H1 (cell line): ENCODE results near the gene RTN4RL1. TPM values are rescaled to one million over a fixed set of nuclear protein-coding genes. Genes with fewer than 3 reads are reported as not detected.

ENCODE experiments used
- CTCF ChIA-PET: fragments of 300-600 bp; sonication (Branson Sonifier 250); formaldehyde crosslinking; loops from one replicate; lab custom pipeline; 2021; ENCODE audit not compliant: partially characterized antibody; lab: Charles Lee
- POLR2A ChIA-PET: fragments of 300-600 bp; sonication (Branson Sonifier 250); formaldehyde crosslinking; loops from one replicate; lab custom pipeline; 2021; ENCODE audit warnings: inconsistent platforms; ENCODE audit not compliant: partially characterized antibody; lab: Charles Lee
- DNase-seq, 2 experiments: peaks; one replicate each; pipeline versions ENCODE4 v3.0.0 to v3.0.0-alpha.2; 2010 to 2022; ENCODE audit warnings: low spot score in 2 of 2, low read depth in 1 of 2, mixed read lengths in 1 of 2
- FAIRE-seq: peaks from 2 replicates; lab custom pipeline; 2011; peaks lifted over from hg19 to GRCh38; lab: Jason Lieb, UNC
- H2AFZ ChIP-seq: 2 replicates; pipeline ENCODE4 v1.8.1; 2012; ENCODE audit warnings: low read length, inconsistent platforms
- H2AK5ac ChIP-seq: 2 replicates; pipeline ENCODE4 v1.6.1; 2013; ENCODE audit warnings: low read depth, low read length
- H2BK120ac ChIP-seq: replicated peaks from 2 replicates; pipeline ENCODE3; 2013; ENCODE audit warnings: low read depth, low read length, inconsistent platforms
- H2BK12ac ChIP-seq: 2 replicates; pipeline ENCODE4 v1.6.1; 2013; ENCODE audit warnings: low read depth, low read length
- H2BK15ac ChIP-seq: 2 replicates; pipeline ENCODE4 v1.6.1; 2013; ENCODE audit warnings: low read length
- H2BK20ac ChIP-seq: 2 replicates; pipeline ENCODE4 v1.6.1; 2013; ENCODE audit warnings: low read length
- H2BK5ac ChIP-seq: 2 replicates; pipeline ENCODE4 v1.6.1; 2013; ENCODE audit warnings: low read depth, low read length
- H3K14ac ChIP-seq: 2 replicates; pipeline ENCODE4 v1.6.1; 2013; ENCODE audit warnings: inconsistent platforms; ENCODE audit not compliant: insufficient read length
- H3K18ac ChIP-seq: 2 replicates; pipeline ENCODE4 v1.6.1; 2013; ENCODE audit warnings: low read length; ENCODE audit errors: extremely low read depth
- H3K23ac ChIP-seq: 2 replicates; pipeline ENCODE4 v1.6.1; 2013; ENCODE audit warnings: inconsistent platforms; ENCODE audit not compliant: insufficient read length
- H3K23me2 ChIP-seq: 2 replicates; pipeline ENCODE4 v1.6.1; 2013; ENCODE audit warnings: low read depth, low read length
- H3K27ac ChIP-seq: 2 replicates; pipeline ENCODE4 v1.6.1; 2011; ENCODE audit warnings: low read depth, low read length, inconsistent platforms
- H3K27me3 ChIP-seq, 4 experiments: replicated peaks in 1 of 4; 1 replicate in 1 of 4; 2 replicates in 3 of 4; pipeline versions ENCODE4 v1.6.1 to v1.8.1; 2011 to 2013; ENCODE audit warnings: low read length in 3 of 4, mild to moderate bottlenecking in 3 of 4, inconsistent platforms in 2 of 4, mixed read lengths in 2 of 4, moderate library complexity in 1 of 4; ENCODE audit not compliant: control insufficient read depth in 3 of 4, insufficient read depth in 3 of 4; ENCODE audit errors: extremely low read depth in 1 of 4
- H3K36me3 ChIP-seq, 4 experiments: 2 replicates each; pipeline versions ENCODE4 v1.6.1 to v1.8.1; 2011 to 2013; ENCODE audit warnings: mild to moderate bottlenecking in 4 of 4, low read length in 3 of 4, moderate library complexity in 2 of 4, control low read depth in 1 of 4, inconsistent platforms in 1 of 4; ENCODE audit not compliant: insufficient read depth in 4 of 4, control insufficient read depth in 2 of 4
- H3K4ac ChIP-seq: replicated peaks from 2 replicates; pipeline ENCODE3; 2013; ENCODE audit warnings: low read length, low read depth, mixed read lengths, inconsistent platforms; ENCODE audit not compliant: insufficient read length
- H3K4me1 ChIP-seq, 4 experiments: replicated peaks in 1 of 4; 1 replicate in 1 of 4; 2 replicates in 3 of 4; pipeline versions ENCODE4 v1.6.1 to v1.8.1; 2011 to 2013; ENCODE audit warnings: low read length in 3 of 4, inconsistent platforms in 2 of 4, mixed read lengths in 1 of 4; ENCODE audit not compliant: insufficient read depth in 4 of 4, control insufficient read depth in 3 of 4
- H3K4me2 ChIP-seq, 2 experiments: 2 replicates each; pipeline versions ENCODE4 v1.6.1 to v1.8.1; 2011 to 2013; ENCODE audit warnings: low read depth in 2 of 2, low read length in 2 of 2, control low read depth in 1 of 2, inconsistent platforms in 1 of 2, mild to moderate bottlenecking in 1 of 2; ENCODE audit not compliant: insufficient read depth in 1 of 2
- H3K4me3 ChIP-seq, 4 experiments: fragments of 200-600, 300-600 bp in 1 of 4; sonication (generic), shearing (Covaris generic), sonication (Bioruptor Twin) in 1 of 4; 2 replicates each; pipeline versions ENCODE4 v1.5.1 to v1.8.1; 2011 to 2016; ENCODE audit warnings: low read length in 4 of 4, low read depth in 3 of 4, control low read depth in 2 of 4, inconsistent platforms in 2 of 4, mild to moderate bottlenecking in 2 of 4, mixed read lengths in 1 of 4, moderate library complexity in 1 of 4; ENCODE audit not compliant: insufficient read depth in 2 of 4; ENCODE audit errors: extremely low read depth in 1 of 4
- H3K56ac ChIP-seq: replicated peaks from 2 replicates; pipeline ENCODE3; 2013; ENCODE audit warnings: low read depth, mild to moderate bottlenecking, mixed read lengths, low read length, inconsistent platforms; ENCODE audit not compliant: insufficient read length
- H3K79me1 ChIP-seq: 2 replicates; pipeline ENCODE4 v1.6.1; 2013; ENCODE audit warnings: low read depth, low read length, control low read depth
- H3K79me2 ChIP-seq, 2 experiments: 2 replicates each; pipeline versions ENCODE4 v1.6.1 to v1.8.1; 2012 to 2013; ENCODE audit warnings: low read length in 2 of 2, mild to moderate bottlenecking in 2 of 2, inconsistent platforms in 1 of 2; ENCODE audit not compliant: insufficient read depth in 2 of 2, control insufficient read depth in 1 of 2
- H3K9ac ChIP-seq, 4 experiments: replicated peaks in 1 of 4; 1 replicate in 1 of 4; 2 replicates in 3 of 4; pipeline versions ENCODE4 v1.6.1 to v1.8.1; 2011 to 2013; ENCODE audit warnings: low read depth in 3 of 4, low read length in 3 of 4, control low read depth in 2 of 4, mild to moderate bottlenecking in 2 of 4, moderate library complexity in 2 of 4, inconsistent platforms in 1 of 4; ENCODE audit errors: extremely low read depth in 1 of 4
- H3K9me3 ChIP-seq, 2 experiments: 2 replicates each; pipeline versions ENCODE4 v1.6.1 to v1.8.1; 2012 to 2013; ENCODE audit warnings: mild to moderate bottlenecking in 2 of 2, moderate library complexity in 2 of 2, control low read depth in 1 of 2, inconsistent platforms in 1 of 2, low read depth in 1 of 2, low read length in 1 of 2, mixed read lengths in 1 of 2; ENCODE audit not compliant: insufficient read depth in 2 of 2
- H4K20me1 ChIP-seq, 2 experiments: replicated peaks in 1 of 2; 2 replicates each; pipeline versions ENCODE3 to v1.8.1; 2011 to 2013; ENCODE audit warnings: inconsistent platforms in 2 of 2, low read length in 2 of 2, mild to moderate bottlenecking in 1 of 2; ENCODE audit not compliant: insufficient read depth in 2 of 2, control insufficient read depth in 1 of 2
- H4K5ac ChIP-seq: 2 replicates; pipeline ENCODE4 v1.6.1; 2013; ENCODE audit warnings: low read length, low read depth, mixed read lengths, inconsistent platforms; ENCODE audit not compliant: insufficient read length
- H4K8ac ChIP-seq: 2 replicates; pipeline ENCODE4 v1.8.0; 2013; ENCODE audit warnings: mild to moderate bottlenecking, moderate library complexity, low read length, inconsistent platforms; ENCODE audit not compliant: insufficient read depth; ENCODE audit errors: extremely low read depth
- H4K91ac ChIP-seq: replicated peaks from 2 replicates; pipeline ENCODE3; 2013; ENCODE audit warnings: low read length, mixed read lengths, inconsistent platforms; ENCODE audit not compliant: insufficient read length
- FOSL1 ChIP-seq: IDR thresholded peaks from 2 replicates; pipeline ENCODE4 v1.6.1; 2011; ENCODE audit warnings: mild to moderate bottlenecking, low read depth, low read length, moderate library complexity; ENCODE audit not compliant: insufficient read depth
- GABPA ChIP-seq: IDR thresholded peaks from 2 replicates; pipeline ENCODE4 v1.6.1; 2011; ENCODE audit warnings: mild to moderate bottlenecking, low read length, moderate library complexity, borderline replicate concordance; ENCODE audit not compliant: insufficient read depth
- MAFK ChIP-seq: IDR thresholded peaks from 2 replicates; pipeline ENCODE4 v1.6.1; 2012; ENCODE audit warnings: low read depth, mild to moderate bottlenecking, improper control_type of control experiment, low read length
- POLR2A ChIP-seq, 2 experiments: IDR thresholded peaks; 1 replicate in 1 of 2; 2 replicates in 1 of 2; pipeline ENCODE4 v1.6.1; 2011; ENCODE audit warnings: low read depth in 2 of 2, low read length in 2 of 2, mild to moderate bottlenecking in 2 of 2; ENCODE audit errors: control extremely low read depth in 1 of 2
- RFX5 ChIP-seq: IDR thresholded peaks from 2 replicates; pipeline ENCODE4 v1.6.1; 2011; ENCODE audit warnings: low read depth, low read length, improper control_type of control experiment, borderline replicate concordance
- RNF2 ChIP-seq: fragments of 200-900, 300-1000 bp; sonication (generic); IDR thresholded peaks from 2 replicates; pipeline ENCODE4 v1.7.1; 2016; ENCODE audit warnings: borderline replicate concordance, low read depth, mild to moderate bottlenecking, antibody characterized with exemption, low read length; ENCODE audit not compliant: poor library complexity, severe bottlenecking; ENCODE audit errors: missing control alignments
- SIN3A ChIP-seq, 2 experiments: IDR thresholded peaks in 1 of 2; conservative IDR thresholded peaks in 1 of 2; 2 replicates each; pipeline ENCODE4 v1.6.1; 2011 to 2012; ENCODE audit warnings: low read length in 2 of 2, improper control_type of control experiment in 1 of 2, low read depth in 1 of 2, mild to moderate bottlenecking in 1 of 2
- SIRT6 ChIP-seq: IDR thresholded peaks from one replicate; pipeline ENCODE4 v1.7.1; 2012; ENCODE audit warnings: low read length, inconsistent platforms
- TAF7 ChIP-seq: optimal IDR thresholded peaks from 2 replicates; pipeline ENCODE3; 2011; ENCODE audit warnings: low read depth, mild to moderate bottlenecking, inconsistent platforms, low read length, moderate library complexity, borderline replicate concordance
- WGBS, 2 experiments: shearing (Covaris generic) in 1 of 2; methylation state at CpG; one replicate each; pipeline versions ENCODE4 v1.1.6 to v1.1.7; 2013 to 2015; ENCODE audit warnings: low lambda C conversion rate in 2 of 2, mixed read lengths in 2 of 2, inconsistent platforms in 1 of 2, low coverage in 1 of 2, missing lambda C conversion rate in 1 of 2; ENCODE audit not compliant: insufficient replicate concordance in 2 of 2, insufficient coverage in 1 of 2, insufficient read length in 1 of 2; ENCODE audit errors: extremely low coverage in 1 of 2, missing lambda C conversion rate in 1 of 2; 5-methylcytosine and 5-hydroxymethylcytosine counted together
- polyA plus RNA-seq, 7 experiments: library from polyadenylated mRNA; depleted of rRNA in 3 of 7; stranded (reverse) in 5 of 7; unstranded in 2 of 7; fragments of >200 nt in 5 of 7; fragments of 200-250 nt in 2 of 7; gene quantifications; 1 replicate in 5 of 7; 2 replicates in 1 of 7; 4 replicates in 1 of 7; pipeline versions ENCODE4 v1.2.1 to v1.2.3, GENCODE V29; 2011 to 2013; ENCODE audit warnings: missing spikeins in 2 of 7, mixed read lengths in 2 of 7
- total RNA-seq: library from RNA; stranded (reverse); fragmentation: NEBNext Ultra II Directional; extraction: Animal tissue kit (Norgen Biotek cat#: 25700); gene quantifications from 2 replicates; pipeline ENCODE4 v1.2.1, GENCODE V29; 2021
- TF ChIP-seq, protein P1 (sequence below), 3 experiments: IDR thresholded peaks; 1 replicate in 2 of 3; 2 replicates in 1 of 3; pipeline versions ENCODE4 v1.5.1 to v1.6.1; 2011; ENCODE audit warnings: low read length in 3 of 3, mild to moderate bottlenecking in 3 of 3, inconsistent platforms in 2 of 3, low read depth in 1 of 3, moderate library complexity in 1 of 3; ENCODE audit not compliant: insufficient read depth in 1 of 3; ENCODE audit errors: control extremely low read depth in 1 of 3

Gene RTN4RL1
- total and polyA plus RNA-seq, 2 of the 8 experiments (the other 6 are each of a cell fraction or from before 2014, with no cell fraction given) = 0.09 TPM; not detected in 1

DNA sequence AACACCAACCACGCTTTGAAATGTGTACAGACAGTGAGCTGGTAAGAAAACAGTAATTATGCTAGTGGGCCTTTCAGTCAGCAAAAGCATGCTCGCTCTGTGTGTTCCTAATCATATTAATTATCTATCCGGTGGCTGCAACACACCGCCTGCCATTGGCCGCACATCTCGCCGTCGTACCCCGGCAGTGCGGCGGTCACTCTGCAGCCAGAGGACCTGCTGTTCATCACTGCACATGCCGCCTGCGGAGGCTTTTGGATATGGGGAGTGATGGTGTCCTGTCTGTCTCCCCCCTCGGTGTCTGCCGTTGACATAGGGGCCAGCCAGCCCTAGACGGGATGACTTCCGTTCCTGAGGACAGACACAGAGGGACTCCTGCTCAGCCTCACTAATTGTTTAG is 126.8 kb downstream of the RTN4RL1 start:
- CTCF ChIA-PET = interaction anchor here (0.6 to 0.9 kb wide), 2 partner anchors 15 to 42 kb away, joined by 3 read pairs; no protein-coding TSS in a partner anchor
- TF ChIP-seq SIRT6 (no peak), POLR2A (IDR thresholded peaks at IDR 0.05; ENCODE audit: control extremely low read depth in 1 of 2, low read depth in 2 of 2, low read length in 2 of 2) (no peak), TAF7 (no peak), RNF2 (no peak), GABPA (no peak), MAFK (no peak), FOSL1 (no peak), RFX5 (no peak), SIN3A (conservative IDR thresholded peaks at IDR 0.05 in 1 of 2, IDR thresholded peaks at IDR 0.05 in 1 of 2; ENCODE audit: low read depth in 1 of 2, low read length in 2 of 2) (no peak)
- TF ChIP-seq, protein P1, sequence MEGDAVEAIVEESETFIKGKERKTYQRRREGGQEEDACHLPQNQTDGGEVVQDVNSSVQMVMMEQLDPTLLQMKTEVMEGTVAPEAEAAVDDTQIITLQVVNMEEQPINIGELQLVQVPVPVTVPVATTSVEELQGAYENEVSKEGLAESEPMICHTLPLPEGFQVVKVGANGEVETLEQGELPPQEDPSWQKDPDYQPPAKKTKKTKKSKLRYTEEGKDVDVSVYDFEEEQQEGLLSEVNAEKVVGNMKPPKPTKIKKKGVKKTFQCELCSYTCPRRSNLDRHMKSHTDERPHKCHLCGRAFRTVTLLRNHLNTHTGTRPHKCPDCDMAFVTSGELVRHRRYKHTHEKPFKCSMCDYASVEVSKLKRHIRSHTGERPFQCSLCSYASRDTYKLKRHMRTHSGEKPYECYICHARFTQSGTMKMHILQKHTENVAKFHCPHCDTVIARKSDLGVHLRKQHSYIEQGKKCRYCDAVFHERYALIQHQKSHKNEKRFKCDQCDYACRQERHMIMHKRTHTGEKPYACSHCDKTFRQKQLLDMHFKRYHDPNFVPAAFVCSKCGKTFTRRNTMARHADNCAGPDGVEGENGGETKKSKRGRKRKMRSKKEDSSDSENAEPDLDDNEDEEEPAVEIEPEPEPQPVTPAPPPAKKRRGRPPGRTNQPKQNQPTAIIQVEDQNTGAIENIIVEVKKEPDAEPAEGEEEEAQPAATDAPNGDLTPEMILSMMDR (IDR thresholded peaks at IDR 0.05; ENCODE audit: control extremely low read depth in 1 of 3, insufficient read depth in 1 of 3, low read depth in 1 of 3, low read length in 3 of 3) = no peak

More for the DNA sequence above, 126.8 kb downstream of the RTN4RL1 start:
- no peak overlapping the region for H4K91ac ChIP-seq
- no peaks in the 10 kb centered on the region for H3K27me3 ChIP-seq
- H3K23ac ChIP-seq = no peak overlapping the region
- H3K79me2 ChIP-seq = no peaks in the 10 kb centered on the region
- H3K36me3 ChIP-seq = peaks cover 10 to 42% (median 30%) of the 10 kb centered on the region in 4 experiments
- no peak overlapping the region for H3K4ac ChIP-seq
- no peak overlapping the region for H2BK20ac ChIP-seq
- POLR2A ChIA-PET = interaction anchor here (0.6 to 0.7 kb wide), 2 partner anchors 120 to 220 kb away, joined by 3 read pairs; no protein-coding TSS in a partner anchor
- no peak overlapping the region for H2BK120ac ChIP-seq
- no peak overlapping the region for H3K27ac ChIP-seq
- H2AFZ ChIP-seq = no peak overlapping the region
- H4K5ac ChIP-seq = no peak overlapping the region
- DNase-seq (no peak), FAIRE-seq (no peak)
- no peak overlapping the region for H3K14ac ChIP-seq
- peaks cover 5 to 6% of the 10 kb centered on the region in 2 experiments for H4K20me1 ChIP-seq
- 92% methylated on average over 17 of the region's 17 CpGs; no CpG with 5 or more reads in 1 of the 2 experiments for WGBS, 2 experiments
- H2BK12ac ChIP-seq = no peak overlapping the region
- H3K4me3 ChIP-seq = no peak overlapping the region
- no peak overlapping the region for H3K9ac ChIP-seq
- no peak overlapping the region for H3K4me2 ChIP-seq
- no peaks in the 10 kb centered on the region for H3K4me1 ChIP-seq
- H2BK5ac ChIP-seq = no peak overlapping the region
- H2AK5ac ChIP-seq = no peak overlapping the region
- H2BK15ac ChIP-seq = no peak overlapping the region
- no peak overlapping the region for H4K8ac ChIP-seq
- H3K9me3 ChIP-seq = no peaks in the 10 kb centered on the region
- H3K56ac ChIP-seq = no peak overlapping the region
- H3K18ac ChIP-seq = no peak overlapping the region
- no peaks in the 10 kb centered on the region for H3K79me1 ChIP-seq
- H3K23me2 ChIP-seq = no peaks in the 10 kb centered on the region
